GM18526 (cell line): ENCODE measurements around the gene CCDC82.

Experiments used
- POLR2A ChIP-seq: IDR thresholded peaks from 3 replicates; pipeline ENCODE4 v1.6.1; 2011; ENCODE audit not compliant: insufficient read length; ENCODE audit errors: extremely low read depth

Gene CCDC82

DNA sequence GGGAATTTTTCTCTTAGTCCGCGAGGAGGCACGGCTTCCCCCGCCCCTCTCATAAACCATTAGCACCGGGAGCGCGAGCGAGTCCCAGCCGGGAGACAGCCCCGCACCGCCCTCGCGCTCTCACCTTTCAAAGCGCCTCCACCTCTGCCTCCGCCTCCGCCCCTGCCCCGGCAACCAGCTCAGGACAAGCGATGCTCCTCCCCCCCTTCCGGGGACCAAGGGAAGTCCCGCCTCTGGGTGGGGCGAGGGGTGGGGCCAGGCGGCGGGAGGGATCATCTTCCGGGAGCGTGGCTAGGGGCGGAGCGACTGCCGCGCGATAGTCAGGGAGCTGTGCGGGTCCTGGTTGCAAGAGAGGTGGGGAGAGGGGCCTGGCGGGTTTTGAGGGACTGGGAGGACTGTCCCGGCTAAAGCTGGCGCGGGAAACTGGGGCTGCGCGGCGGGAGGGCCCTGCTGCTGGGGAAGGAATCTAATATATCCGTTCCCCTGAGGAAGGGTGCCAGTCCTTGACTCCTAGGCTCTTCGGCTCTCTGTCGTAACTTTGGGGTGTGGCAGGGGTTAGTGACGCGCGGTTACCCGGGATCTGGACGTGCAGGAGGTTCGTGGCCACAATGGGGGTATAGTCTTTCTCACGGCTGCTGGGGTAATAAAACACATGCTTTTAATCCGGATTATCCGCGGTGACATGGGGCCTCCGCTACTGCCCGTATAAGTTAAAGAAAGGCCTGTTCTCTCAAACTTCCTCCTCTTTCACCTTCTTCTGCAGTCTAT, at the start of gene CCDC82, which contains the start of gene JRKL:
CCDC82 (minus strand) TSS at position 193 of the 768 bp plus-strand sequence. CDS start 5,165 bp downstream, outside the sequence.
JRKL (plus strand) TSS at position 294 of the 768 bp plus-strand sequence. CDS start 637 bp downstream, outside the sequence.
- peak; percentile 86 for TF ChIP-seq POLR2A

DNA sequence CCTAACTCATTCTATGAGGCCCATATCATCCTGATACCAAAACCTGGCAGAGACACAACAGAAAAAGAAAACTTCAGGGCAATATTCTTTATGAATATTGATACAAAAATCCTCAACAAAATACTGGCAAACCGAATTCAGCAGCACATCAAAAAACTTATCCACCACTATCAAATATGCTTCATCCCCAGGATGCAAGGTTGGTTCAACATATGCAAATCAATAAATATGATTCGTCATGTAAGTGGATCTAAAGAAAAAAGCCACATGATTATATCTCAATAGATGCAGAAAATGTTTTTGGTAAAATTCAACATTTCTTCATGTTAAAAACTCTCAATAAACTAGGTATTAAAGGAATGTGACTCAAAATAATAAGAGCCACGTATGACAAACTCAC, 41.0 kb upstream of the CCDC82 start:
- TF ChIP-seq POLR2A: no peak

DNA sequence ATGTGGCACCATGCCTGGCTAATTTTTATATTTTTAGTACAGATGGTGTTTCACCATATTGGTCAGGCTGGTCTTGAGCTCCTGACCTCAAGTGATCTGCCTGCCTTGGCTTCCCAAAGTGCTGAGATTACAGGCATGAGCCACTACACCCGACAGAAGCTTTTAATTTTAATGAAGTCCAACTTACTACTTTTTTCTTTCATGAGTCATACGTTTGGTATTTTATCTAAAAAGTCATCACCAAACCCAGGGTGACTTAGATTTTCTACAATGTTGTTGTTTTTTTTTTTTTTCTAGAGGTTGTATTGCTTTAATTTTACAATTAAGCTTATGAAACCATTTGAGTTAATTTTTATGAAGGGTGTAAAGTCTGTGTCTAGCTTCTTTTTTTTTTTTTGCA, 35.0 kb upstream of the CCDC82 start:
- TF ChIP-seq POLR2A: no peak

DNA sequence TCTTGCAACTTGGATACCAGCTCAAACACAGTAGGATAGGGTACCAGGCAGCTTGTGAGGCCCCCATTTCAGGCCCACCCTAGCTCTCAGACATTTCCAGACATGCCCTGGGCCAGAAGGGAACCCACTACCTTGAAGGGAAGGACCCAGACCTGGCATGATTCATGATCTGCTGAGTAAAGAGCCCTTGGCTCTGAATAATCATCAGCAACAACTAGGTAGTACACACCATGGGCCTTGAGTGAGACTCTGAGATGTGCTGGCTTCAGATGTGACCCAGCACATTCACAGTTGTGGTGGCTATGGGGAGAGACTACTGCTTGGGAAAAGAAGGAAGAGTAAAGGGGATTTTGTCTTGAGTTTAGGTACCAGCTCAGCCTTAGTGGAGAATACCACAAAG, 23.7 kb upstream of the CCDC82 start:
- TF ChIP-seq POLR2A: no peak

DNA sequence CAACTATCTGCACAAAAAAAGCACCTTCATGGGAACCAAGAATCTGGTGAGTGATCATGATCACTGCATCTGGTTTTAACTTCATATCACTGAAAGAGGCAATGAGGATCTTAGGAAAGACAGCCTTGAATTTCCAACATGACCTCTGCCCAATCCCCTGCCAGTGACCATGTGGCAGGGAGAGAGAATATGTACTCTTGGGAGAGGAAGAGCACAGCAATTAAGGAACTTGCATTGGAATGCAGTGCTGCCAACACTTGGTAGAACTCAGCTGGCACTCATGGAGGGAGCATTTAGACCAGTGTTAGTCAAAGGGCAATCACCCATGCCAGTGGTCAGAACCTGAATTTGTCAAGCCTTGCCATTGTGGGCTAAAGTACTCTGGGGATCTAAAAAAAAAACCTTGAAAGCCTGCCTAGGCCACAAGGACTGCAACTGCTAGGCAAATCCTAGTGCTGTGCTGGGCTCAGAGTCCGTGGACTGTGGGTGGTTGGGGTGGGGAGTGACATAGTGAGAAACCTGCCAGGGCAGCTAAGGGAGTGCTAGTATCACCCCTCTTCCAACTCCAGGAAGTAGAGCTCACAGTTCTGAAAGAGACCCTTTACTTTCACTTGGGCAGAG, 23.2 kb upstream of the CCDC82 start:
- TF ChIP-seq POLR2A: no peak

DNA sequence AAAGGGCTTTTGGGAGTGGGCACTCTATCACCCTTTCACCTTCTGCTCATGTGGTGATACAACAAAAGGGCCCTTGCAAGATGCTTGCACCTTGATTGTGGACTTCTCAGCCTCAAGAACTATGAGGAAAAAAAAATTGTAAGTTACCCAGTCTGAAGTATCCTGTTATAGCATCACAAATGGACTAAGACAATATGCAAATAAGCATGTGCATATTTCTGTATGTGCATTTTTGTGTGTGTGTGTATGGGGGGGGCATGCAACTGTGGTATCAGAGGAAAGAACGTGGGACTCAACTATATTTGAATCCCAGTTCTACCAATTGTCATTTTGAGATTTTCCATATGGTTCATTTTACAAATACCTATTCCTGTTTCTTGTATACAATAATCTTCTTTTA, 11.0 kb upstream of the CCDC82 start:
- TF ChIP-seq POLR2A: no peak

DNA sequence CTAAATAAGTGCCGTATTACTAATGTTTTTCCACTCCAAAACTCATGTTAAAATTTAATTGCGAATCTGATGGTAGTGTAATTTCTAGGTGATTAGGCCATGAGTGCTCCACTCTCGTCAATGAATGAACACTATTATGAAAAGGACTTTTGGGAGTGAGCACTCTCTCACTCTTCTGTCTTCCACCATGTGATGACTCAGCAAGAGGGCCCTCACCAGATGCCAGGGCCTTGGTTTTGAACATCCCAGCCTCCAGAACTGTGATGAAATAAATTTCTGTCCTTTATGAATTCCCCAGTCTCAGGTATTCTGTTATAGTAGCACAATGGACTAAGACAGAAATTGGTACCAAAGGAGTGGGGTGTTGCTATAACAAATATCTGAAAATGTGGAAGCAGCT, 8.2 kb upstream of the CCDC82 start:
- TF ChIP-seq POLR2A: no peak

DNA sequence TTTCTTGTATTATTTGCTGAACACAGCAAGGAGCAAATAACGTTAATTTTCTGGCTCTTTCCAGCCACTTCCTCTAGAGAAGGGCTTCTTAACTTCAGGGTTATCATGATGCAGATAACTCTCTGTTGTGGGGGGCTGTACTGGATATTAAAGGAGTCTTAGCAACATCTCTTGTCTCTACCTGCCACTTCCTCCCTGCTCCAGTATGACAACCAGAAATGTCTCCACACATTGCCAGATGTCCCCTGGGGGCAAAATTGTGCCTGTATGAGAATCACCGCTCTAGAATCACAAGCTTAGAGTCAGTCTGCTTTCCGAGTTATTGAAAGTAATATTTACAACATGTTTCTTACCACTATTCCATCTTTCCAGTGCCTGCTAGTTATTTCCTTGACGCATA, 6.9 kb upstream of the CCDC82 start:
- TF ChIP-seq POLR2A: no peak

DNA sequence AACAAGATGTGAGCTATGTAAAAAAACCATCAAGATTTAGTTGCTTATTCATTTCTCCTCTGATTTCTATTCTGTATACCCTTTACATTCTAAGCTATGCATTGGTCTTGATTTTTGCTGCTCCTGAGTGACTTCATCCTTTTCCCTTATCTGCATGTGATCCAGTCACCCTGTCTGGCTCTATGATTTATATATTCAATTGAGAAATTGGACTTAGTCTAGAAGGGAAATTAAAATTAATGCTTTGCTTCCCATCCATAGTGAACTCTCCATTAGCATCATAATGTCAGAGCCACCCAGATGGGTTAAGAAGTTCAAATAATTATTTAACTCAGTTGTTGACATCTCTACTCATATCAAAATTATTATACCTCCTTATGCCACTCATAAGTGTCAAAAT, 5.1 kb upstream of the CCDC82 start:
- no peak for TF ChIP-seq POLR2A

DNA sequence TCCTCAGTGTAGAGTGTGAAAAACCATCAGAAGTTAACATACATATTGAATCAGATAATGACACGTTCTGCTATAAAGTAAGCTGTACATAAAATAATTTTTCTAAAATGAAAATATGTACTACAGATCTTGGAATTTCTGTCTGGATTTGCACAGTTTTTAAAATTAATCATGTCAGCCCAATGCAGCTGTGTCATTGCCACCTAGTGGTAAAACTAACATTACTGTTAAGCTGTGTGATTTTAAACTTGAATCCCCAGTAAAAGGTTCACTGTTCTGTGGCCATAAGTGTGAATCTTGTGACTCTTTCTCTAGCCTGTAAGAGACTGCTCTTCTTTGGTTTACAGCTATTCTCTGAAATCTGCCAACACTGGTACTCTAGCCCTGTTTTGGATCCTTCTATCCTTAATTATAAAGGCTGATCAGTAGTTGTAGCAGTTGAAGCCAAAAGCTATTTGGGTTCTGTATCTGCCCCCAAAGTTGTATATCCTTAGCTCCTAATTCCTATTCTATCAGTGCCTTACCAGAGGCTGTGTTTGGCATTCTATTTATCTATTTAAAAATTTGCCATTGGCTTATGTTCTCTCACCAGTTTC, 4.1 kb upstream of the CCDC82 start:
- TF ChIP-seq POLR2A: no peak

DNA sequence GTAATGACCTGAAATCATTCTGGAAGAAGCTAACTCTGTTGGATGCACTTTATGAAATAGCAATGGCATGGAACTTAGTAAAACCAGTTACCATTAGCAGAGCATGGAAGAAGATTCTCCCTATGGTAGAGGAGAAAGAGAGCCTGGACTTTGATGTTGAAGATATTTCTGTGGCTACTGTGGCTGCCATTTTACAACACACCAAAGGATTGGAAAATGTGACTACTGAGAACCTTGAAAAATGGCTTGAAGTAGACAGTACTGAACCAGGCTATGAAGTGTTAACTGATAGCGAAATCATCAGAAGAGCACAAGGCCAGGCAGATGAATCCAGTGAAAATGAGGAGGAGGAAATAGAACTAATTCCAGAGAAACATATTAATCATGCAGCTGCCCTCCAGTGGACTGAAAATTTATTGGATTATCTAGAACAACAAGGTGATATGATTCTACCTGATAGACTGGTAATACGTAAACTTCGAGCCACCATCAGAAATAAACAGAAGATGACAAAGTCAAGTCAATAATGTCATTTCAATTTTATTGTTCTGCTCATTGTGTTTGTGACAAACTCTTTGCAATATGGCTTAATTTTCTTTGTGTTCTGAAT, 2.1 kb upstream of the CCDC82 start:
- no peak for TF ChIP-seq POLR2A

DNA sequence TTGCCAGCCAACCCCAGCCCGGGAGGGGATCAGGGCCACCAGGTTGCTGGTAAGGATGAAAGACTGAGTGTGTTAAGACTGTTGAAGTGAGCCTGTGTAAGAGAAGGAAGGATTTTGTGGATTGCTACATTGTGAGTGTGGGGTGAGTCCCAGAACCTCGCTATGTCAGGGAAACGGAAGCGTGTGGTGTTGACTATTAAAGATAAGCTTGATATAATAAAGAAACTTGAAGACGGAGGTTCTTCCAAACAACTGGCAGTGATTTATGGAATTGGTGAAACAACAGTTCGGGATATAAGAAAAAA, 728 bp upstream of the CCDC82 start:
- TF ChIP-seq POLR2A: no peak

DNA sequence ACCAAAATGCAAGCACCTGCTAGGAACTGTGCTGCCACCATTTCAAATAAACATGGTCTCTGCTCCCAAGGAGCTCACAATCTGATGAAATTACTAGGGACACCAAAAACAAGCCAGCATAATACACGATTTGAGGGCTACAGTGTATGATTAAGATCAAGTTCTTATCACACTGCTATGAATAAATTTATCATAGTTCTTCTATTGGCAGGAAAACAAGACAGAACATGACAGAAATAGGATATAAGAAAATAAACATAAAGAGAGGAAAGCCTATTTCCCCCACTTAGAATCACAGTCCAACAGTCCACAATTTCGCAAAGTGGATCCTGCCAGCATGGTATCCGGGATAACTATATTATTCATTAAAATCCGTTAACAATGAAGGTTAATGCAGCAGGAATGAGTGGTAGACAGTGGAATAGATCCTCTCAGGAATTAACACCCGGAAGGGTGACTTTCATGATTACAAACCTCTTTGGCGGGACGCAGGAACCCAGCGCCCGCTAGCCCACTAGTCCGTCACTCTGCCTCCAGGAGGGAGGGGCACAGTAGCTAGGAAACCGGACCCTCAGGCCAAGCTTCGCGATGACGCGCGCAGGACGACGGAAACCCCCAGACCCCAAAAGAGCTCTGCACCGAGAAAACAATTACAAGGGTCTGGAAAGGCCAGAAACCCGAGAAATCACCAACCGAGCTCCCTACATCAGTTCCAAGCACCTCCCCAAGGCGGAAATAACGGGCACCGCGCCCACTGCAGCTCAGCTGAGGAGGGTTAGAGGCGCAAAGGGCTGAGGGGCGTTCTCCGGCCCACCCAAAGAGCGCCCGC, 607 bp downstream of the CCDC82 start:
- TF ChIP-seq POLR2A: no peak

DNA sequence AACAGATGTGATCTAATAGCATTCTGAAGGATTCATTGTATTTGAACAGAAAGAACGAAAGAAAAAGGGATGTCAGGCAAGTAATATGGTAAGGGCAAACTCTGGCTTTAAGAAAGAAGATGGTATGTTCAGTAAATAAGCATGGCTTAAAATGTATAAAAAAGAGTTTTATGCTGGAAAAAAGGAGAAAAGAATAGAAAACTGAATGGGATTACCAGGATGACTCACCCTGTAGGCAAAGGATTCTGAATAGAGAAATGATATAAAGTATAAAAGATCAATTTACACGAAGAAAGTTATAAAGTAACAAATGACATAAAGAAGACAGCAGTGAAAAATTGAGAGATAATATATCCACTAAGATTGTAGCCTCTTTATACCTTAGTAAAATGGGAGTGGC, 4.5 kb downstream of the CCDC82 start:
- no peak for TF ChIP-seq POLR2A

DNA sequence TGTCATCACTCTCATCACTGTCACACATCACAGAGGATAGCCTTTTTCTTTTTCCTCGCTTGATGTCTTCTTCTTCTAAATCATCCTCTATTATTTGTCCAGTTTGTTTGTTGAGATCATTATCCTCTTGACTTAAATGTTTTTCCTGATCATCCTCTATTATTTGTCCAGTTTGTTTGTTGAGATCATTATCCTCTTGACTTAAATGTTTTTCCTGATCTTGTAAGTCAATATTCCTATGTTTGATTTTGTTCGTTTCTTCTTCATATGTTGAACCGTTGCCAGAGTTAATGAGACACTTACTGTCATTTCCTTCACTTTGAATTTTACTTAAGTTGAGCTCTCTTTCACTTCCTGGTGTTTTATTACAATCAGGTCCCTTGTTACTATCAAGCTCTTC, 5.6 kb downstream of the CCDC82 start:
- TF ChIP-seq POLR2A: no peak
